GM21367 (cell line): ENCODE results near the gene DOC2B.
"Not testable (repeated sequence)": the region's sequence is repeated elsewhere in the genome, so short reads cannot be mapped to it uniquely, and the experiment has no call there.

Experiments
- ATAC-seq: cut with Tn5 transposase; IDR thresholded peaks from one replicate; pipeline ENCODE4 v1.9.1; 2021; ENCODE audit not compliant: unreplicated experiment

The DOC2B gene

GRCh38 chr17:146983-147761 lies 34.3 kb downstream of the DOC2B start:
- ATAC-seq = no peak

GRCh38 chr17:146546-146945 lies 34.9 kb downstream of the DOC2B start:
- no peak for ATAC-seq

DNA sequence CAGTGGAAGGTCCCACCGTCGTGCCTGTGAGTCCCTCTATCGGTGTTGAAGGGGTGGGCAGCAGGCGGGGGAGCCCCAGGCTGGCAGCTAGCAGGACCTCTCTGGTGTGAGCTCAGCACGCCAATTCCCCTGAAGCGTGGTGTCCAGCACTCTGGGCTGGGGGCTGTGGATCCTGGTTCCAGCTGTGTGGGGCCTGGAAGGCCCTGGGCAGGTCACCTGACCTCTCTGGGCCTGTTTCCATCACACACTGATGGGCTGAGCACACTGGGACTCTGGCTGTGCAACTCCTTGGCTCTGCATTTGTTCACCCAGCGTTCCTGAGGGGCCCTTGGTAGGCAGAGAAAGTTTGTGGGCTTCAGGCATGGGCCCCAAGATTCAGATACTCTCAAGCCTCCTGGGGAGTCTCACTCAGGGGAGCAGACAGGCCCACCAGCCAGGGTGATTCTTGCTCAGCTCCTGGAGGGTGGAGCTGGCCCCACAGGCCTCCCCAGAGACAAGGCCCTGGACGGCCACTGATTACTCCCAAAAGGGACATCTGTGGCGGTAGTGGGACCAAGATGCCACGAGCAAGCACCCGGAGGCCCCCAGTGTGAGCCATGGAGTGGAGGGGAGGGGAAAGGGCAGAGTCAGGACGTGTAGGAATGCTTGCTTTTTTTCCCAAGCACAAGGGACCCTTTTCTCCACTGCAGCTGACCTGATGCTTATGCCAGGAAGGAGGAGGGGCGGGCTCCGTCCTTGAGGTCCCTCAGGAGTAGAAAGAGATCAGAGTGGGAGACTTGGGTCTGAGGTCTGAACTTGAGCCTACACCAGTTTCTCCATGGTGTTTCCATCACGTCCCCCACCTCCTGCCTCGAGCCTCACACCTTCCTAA lies 35.5 kb downstream of the DOC2B start:
- no peak for ATAC-seq

DNA sequence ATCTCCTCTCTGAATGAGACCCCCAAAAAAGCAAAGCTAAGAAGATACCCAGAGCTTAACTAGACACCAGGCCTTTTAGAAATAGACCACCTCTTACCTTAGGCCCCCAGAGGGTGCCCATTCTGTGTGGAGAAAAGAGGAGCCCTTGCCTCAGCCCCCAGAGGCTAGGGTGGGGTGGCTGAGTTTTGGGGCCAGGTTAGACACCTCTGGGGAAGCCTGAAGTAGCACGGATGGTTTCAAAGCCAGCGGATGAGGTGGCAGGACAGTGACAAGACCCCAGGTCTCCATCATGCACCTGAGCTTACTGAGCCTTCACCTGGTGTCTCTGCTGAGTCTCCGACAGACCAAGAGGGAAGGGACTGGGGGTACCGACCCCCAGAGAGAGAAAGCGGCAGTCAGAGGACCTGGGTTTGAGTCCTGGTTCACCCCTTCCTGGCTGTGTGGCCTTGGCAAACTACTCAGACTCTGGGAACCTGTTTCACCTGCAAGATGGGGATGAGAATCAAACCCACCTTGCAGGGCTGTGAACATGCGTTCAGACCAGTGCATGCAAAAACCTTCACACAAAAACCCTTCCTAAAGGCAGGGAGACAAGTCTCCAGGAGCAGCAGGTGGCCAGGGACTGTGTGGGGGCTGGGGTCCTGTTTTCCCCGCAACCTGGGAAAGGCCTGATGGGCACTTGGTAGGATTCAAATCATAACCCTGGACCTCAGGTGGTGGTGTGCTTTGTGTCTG lies 36.3 kb downstream of the DOC2B start:
- ATAC-seq = no peak

GRCh38 chr17:143785-144281 lies 37.6 kb downstream of the DOC2B start:
- no peak for ATAC-seq

DNA sequence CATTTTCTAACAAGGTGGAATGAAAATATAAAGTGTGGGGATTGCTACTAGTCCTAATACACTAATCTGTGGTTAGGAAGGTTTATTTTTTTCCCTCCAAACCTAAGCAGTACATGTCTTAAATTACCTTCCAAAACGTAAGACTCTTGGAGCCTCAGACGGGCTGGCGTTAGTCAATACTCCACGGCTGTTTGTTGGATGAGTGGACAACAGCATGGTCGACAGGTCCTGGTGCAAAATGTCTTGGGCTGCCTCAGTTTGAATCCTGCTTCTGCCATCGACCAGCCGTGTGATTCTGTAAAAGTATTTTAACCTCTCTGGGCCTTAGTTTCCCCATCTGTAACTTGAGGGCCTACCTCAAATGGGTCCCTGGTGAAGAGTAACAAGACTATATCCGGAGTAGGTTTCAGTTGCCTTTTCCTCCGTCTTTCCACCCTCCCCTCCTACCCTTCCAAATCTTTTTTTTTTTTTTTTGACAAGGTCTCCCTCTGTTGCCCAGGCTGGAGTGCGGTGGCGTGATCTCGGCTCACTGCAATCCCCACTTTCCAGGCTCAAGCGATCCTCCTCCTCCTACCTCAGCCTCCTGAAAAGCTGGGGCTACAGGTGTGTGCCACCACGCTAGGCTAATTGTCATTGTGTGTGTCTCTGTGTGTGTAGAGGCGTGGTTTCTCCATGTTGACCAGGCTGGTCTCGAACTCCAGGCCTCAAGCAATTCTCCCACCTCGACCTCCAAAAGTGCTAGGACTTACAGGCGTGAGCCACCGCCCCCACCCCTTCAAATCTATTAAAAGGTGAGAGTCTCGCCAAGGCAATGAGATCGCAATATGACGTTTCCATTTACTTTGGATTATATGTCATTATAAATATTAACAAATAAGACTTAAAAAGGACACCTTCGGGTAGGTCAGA lies 38.3 kb downstream of the DOC2B start:
- no peak for ATAC-seq

- ATAC-seq = no peak
These were observed 39.3 kb downstream of the DOC2B start for GRCh38 chr17:142102-142661.

DNA sequence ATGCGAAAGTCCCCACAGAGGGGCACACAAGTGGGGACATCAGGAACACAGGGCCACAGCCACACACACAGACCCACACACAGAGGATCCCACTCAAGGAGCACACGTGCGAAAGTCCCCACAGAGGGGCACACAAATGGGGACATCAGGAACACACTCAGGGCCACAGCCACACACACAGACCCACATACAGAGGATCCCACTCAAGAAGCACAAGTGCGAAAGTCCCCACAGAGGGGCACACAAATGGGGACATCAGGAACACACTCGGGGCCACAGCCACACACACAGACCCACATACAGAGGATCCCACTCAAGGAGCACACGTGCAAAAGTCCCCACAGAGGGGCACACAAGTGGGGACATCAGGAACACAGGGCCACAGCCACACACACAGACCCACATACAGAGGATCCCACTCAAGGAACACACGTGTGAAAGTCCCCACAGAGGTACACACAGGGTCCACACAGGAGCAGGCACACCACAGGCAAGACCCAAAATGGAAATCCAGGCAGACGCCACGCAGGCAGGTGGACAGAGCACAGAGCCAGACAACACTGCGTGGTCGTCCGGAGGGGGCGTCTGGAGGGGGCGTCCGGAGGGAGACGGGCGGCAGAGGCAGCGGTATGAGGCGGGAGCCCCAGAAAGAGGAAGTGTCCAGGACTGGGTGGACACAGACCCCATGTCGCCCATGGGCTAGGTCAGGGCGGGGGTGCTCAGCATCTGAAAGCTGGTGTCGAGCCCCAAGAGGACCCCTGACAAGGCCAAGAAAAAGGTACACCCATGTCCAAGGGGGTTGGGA lies 41.8 kb downstream of the DOC2B start:
- ATAC-seq = not testable (repeated sequence)

GRCh38 chr17:137166-137807 lies 44.2 kb downstream of the DOC2B start, which contains the start of gene SCGB1C2:
SCGB1C2 (plus strand) TSS chr17:137569; CDS start chr17:137591, 22 bp downstream.
- not testable (repeated sequence) for ATAC-seq

GRCh38 chr17:136531-136930 lies 44.9 kb downstream of the DOC2B start:
- ATAC-seq = peak; percentile 61

DNA sequence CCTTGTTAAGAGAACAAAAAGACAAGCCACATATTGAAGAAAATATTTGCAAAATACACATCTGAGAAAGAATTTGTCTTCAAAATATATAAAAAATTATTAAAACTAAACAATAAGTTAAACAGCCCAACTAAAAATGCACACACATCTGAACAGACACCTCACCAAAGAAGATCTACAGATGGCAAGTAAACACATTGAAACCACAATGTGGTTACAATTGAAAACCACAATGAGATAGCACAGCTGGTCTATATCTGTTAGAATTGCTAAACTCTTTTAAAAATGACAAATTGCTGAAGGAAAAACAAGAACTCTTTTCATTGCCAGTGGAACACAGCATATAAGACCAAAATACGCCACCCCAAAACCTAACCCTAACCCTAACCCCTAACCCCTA lies 45.6 kb downstream of the DOC2B start:
- ATAC-seq = not testable (repeated sequence)

- not testable (repeated sequence) for ATAC-seq
These were observed 46.4 kb downstream of the DOC2B start for GRCh38 chr17:135022-135421.

GRCh38 chr17:134332-134785 lies 47.1 kb downstream of the DOC2B start:
- peak; percentile 86 for ATAC-seq

- ATAC-seq = not testable (repeated sequence)
These were observed 47.5 kb downstream of the DOC2B start for GRCh38 chr17:133932-134331.

DNA sequence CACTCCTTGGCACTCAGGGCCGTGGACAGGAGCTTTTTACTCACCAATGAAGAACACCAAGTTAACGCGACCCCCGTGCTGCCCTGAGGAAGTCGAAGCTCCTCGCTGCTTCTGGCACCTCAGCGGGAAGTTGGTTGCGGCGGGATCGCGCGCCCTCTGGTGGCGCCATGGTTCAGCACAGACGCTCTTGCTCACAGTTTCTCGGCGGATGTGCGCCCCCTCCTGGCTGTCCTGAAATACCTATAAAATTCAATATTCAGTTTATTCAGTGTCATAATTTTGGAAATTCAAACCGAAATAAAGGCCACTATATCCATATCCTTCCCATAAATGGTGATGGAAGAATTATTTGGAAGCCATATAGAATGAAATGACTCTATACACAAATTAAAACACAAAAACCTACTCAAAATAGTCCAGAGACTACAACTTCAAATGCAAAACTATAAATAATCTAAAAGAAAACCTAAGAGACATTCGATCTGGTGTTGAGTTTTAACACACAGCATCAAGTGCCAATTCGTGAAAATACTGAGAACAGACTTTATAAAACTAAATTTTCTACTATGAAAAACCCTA lies 63.0 kb downstream of the DOC2B start:
- ATAC-seq = not testable (repeated sequence)

- not testable (repeated sequence) for ATAC-seq
These were observed 68.3 kb downstream of the DOC2B start for GRCh38 chr17:113111-113510.
